ENCODE results near the gene CARNS1. TPM values are rescaled to one million over a fixed set of nuclear protein-coding genes. Genes with fewer than 3 reads are reported as not detected.

CARNS1 gene
- total RNA-seq, 1 donor from 2014 or later: 0.28 TPM

DNA sequence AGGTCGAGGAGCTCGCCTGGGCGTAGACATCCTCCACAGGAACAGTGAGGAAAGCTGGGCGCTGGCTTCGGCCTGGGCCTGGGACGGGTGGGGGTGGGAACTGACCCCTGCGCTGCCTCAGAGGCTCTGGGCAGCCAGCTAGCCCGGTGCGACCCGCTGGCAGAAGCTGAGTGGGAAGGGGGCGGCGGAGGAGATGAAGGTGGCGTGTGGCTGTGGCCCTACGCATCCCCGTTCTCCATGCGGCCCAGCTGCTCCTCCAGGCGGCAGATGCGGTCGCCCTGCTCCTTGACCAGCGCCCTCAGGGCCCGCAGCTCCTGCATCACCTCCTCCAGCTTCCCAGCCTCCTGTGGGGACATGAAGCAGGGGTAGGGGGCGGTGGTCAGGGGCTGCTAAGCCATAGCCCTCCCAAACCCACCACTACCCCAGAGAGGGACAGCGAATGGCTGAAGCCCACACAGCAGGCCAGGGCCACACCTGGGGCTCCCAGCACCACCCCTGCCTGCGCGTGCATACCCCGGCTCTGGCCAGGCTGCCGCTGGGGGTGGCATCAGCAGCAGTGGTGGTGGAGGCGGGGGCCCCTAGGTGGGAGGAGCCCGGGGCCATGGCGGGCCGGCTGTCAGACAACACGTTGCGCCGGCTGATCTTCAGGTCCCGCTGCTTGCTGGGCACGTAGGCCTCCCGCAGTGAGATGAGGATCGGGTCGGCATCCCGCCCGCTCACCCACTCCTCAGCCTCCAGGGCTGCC, 22.9 kb downstream of the CARNS1 start:
- no peak for ATAC-seq
- DNase-seq (ENCODE audit: low spot score): no peak

- no peak for DNase-seq (ENCODE audit: low spot score)
These were observed 24.1 kb downstream of the CARNS1 start for GRCh38 chr11:67439321-67440228.

DNA sequence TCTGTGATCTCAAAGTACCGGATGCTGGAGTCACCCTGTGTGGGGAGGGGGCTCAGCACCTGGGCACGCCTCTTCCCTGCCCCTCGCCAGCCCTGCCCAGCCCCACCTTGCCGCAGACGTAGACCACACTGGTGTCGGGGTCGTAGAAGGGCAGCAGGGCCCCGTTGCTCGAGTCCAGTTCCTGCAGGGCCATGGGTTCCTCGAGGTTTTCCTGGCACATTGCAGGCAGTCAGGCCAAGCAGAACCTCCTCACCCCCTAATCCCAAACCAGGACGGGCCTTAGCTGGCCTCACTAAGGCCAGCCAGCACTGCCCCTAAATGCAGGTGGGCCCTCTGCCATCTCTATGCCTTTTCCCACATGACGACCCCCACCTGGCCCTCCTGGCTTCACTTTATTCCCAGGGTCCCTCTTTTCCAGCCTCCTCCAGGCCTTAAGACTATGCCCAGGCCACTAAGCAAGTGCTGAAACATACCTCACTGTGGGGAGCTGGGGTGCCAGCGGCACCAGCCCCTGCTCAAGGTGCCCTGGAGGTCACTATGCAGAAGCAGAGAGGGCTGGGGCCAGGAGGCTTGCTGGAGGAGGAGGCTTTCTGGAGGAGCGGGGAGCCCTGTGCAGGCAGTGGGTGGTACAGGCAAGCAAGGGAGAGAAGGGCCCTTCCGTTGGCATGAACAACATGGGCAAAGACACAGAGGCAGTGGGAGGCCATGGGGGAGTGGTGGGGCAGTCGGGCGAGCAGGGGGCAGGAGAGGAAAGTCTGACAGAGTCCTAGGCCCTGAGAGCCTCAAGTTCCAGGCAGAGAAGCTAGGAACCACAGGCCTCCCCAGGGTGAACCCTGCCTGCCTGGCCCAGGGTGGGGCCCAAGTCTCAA, 25.0 kb downstream of the CARNS1 start:
- no peak for ATAC-seq
- DNase-seq (ENCODE audit: low spot score): no peak

More at GRCh38 chr11:67439321-67440228, 24.1 kb downstream of the CARNS1 start:
- peak; percentile 1 for ATAC-seq

DNA sequence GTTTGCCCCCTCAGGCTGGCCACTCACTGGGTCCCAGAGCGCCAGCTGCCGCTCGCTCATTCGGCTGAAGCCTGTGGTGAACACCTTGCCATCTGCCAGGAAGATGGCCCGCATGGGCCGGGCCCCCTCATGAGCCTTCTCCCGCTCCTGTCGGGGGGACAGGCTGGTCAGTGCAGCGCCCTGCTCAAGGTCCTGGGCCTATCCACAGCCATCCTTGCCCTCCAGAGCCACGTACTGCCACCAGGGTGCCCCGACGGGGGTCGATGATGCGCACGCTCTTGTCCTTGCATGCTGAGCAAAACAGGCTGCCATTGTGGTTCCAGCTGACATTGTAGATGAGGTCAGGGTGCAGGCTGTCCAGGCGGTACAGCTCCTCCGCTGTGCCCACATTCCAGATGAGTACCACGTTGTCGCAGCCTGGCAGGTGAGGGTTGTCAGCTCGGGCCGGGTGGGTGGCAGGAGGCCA, 25.7 kb downstream of the CARNS1 start:
- ATAC-seq: no peak
- no peak for DNase-seq (ENCODE audit: low spot score)

- no peak for DNase-seq (ENCODE audit: low spot score)
- no peak for ATAC-seq
These were observed 26.4 kb downstream of the CARNS1 start for GRCh38 chr11:67441731-67442351.

DNA sequence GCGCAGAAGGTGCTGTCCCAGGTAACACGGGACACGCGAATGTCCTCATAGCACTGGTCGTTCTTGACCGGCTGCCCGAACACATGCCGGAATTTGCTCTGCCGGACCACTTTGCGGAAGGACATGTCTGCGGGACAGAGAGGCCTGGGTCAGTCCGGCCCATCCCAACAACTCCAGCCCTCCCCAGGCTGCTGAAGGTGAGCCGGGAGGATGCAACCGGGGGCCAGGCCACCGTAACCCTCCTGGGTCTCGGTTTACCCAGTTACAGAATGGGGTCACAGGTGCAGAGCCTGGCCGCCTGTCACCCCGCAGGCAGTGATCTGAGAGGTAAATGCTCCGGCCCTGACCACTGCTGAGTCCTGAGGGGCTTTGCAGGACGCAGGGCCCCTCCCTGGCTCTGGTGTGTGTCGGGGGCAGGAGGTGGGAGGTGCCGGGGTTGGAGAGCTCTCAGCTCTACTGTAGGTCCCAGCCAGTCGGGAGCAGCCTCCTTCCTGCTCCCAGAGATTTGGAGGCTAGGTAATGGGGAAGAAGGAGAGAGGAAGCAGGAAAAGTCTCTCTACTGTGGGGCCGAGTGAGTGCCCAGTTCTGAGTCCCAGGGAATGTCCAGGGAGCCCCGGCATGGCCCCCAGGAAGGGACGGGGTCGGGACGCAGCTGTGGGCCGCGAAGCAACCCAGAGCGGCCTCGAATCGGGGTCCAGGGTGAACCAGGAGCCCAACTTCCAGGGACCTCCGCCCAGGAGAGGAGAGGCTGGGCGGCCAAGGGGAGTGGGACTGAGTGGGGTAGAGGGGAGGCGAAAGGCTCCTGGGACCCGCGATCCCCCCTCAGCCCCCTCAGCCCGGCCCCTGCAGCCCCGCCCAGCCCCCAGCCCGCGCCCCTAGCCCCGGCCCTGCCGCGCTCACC, 27.3 kb downstream of the CARNS1 start:
- peak; percentile 3 for ATAC-seq
- no peak for DNase-seq (ENCODE audit: low spot score)

- no peak for DNase-seq (ENCODE audit: low spot score)
- no peak for ATAC-seq
These were observed 30.0 kb downstream of the CARNS1 start for GRCh38 chr11:67445515-67445914.

DNA sequence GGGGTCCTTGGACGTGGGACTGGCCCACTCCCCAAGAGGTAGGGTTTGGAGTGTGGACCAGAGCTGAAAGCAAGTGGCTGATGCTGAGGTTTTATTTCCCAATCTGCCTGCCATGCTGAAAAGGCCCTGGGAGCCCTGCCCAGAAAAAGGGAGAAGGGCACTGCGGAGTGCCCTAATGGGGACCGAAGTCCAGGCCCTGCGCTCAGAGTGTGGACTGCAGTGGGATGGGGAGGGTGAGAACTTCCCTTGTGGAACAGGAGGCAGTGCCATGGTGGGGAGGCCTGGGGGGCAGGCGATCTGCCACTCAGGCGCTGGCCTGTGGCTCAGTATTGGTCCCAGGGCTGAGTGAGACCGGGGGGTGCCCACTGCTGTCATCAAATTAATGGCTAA, 32.7 kb downstream of the CARNS1 start:
- DNase-seq (ENCODE audit: low spot score) (peak; percentile 82), ATAC-seq (peak; percentile 81)

- ATAC-seq (peak; percentile 9), DNase-seq (ENCODE audit: low spot score) (no peak)
These were observed 33.8 kb downstream of the CARNS1 start for GRCh38 chr11:67449116-67449844.

GRCh38 chr11:67450796-67451657, 35.5 kb downstream of the CARNS1 start:
- ATAC-seq: no peak
- no peak for DNase-seq (ENCODE audit: low spot score)

DNA sequence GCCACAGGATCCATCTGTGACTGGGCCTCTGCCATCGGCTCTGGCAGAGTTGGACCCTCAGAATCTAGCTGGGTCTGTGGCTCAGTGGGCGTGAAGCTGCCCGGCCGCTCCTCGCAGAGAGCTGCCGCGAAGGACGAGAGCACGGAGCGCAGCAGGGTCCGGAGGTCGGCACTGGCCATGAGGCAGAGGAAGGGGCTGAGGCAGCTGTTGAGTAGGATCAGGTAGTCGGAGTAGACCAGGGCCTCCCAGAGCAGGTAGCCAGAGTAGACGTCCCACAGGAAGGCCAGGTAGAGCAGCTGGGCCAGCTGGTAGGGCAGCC, 36.1 kb downstream of the CARNS1 start:
- DNase-seq (ENCODE audit: low spot score) (no peak), ATAC-seq (no peak)

DNA sequence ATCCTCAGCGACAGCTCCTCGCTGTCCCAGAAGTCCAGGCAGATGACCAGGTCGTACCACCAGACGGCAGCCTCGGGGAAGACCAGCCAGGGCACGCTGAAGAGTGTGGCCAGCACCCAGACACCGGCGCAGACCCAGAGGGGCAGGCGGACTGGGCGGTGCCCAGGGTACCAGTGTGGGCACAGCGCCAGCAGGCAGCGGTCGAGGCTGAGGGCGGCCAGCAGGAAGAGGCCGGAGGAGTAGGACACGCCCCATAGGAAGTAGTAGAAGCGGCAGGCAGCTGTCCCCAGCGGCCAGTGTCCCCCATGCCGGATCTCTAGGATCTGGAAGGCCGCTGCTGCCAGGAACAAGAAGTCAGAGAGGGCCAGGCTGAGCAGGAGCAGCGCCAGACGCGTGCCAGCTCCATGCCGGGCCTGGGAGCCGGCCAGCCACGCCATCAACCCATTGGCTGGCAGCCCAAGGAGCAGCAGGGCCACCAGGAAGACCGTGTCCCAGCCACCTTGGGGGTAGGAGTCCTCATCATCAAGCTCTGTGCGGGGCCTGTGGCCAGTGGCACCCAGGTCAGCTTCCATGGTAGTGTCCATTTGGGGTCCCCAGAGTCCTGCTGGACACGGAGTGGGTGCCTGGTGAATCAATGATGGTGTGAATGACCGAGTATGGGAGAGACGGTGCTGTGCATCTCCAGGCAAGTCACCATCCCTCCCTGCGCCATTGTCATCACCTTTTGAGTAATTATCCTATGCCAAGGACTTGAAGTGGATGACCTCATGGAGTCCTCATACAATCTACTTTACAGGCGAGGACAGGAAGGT, 36.9 kb downstream of the CARNS1 start, which contains the start of gene GPR152:
TSS of gene GPR152 (minus strand) at position 589 of the 812 bp plus-strand sequence. CDS start at position 584, 5 bp downstream.
- DNase-seq (ENCODE audit: low spot score) (no peak), ATAC-seq (peak; percentile 12)

DNA sequence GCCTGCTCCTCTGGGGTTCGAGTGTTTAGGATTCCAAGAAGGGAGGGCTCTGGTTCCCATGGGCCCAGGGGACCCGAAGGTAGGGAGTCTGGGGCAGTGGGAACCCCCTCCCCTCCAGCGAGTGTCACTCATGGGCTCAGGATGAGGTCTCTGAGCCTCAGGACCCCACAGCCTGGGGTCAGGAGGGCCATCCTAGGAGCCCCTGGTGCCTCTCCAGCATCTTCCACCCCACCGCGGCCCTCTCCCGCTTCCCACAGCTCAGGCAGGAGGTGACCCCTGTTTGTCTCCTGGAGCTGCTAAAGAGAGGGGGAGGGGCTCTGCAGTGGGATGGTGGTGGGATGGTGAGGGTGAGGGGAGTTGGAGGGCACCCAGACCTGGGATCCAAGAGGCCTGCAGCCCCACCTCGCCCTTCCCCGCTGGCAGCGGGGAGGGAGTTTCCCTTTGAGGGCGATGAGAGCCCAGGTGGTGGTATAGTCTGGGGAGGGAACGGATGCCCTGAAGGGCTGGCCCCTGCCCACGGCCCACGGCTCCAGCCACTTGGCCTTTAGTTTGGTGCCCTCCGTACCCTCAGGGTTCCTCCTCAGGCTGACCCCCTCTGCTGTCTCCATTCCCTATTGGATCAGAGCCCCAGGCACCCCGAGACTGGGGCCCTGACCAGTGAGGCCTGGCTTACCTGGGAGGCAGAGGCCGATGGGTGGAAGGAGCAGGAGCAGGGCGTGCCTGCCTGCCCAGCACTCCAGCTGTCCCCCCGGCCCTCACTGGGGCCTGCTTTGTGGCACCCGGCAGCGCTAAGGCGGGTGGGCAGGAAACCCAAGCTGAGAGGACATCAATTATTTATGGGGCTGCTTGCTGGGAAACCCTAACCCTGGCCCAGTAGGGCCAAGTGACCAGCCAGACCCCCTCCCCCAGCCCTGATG, 38.6 kb downstream of the CARNS1 start:
- ATAC-seq: no peak
- DNase-seq (ENCODE audit: low spot score): no peak

DNA sequence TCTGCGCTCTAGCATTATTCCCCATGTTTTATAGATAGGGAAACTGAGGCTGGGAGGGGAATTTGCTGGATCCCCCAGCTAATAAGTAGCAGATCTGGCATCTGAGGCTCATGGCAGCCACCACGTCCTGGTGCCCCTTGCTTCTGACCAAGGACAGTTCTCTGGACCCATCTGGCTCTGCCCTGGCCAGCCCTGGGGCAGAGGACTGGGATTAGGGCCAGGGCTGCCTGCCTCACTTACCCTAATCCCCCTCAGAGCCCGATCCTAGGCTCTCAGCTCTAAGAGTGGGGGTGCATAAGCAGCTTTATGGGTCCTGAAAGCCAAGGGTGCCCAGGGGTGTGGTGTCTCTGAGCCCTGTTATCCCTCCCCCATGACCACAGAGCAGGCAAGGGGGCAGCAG, 39.6 kb downstream of the CARNS1 start, which contains the start of gene CABP4:
TSS of gene CABP4 (plus strand) at position 301 of the 400 bp plus-strand sequence. CDS start at position 371, 70 bp downstream.
- no peak for ATAC-seq
- DNase-seq (ENCODE audit: low spot score): no peak

- ATAC-seq (no peak), DNase-seq (ENCODE audit: low spot score) (no peak)
These were observed 40.7 kb downstream of the CARNS1 start for GRCh38 chr11:67456068-67456705.
